Left hindlimb (tissue), 1 donor: ENCODE results near the gene RGS12.

Source experiments
- DNase-seq: peaks from one replicate; pipeline ENCODE4 v3.0.0-alpha.2; 2018

The RGS12 gene, protein sequence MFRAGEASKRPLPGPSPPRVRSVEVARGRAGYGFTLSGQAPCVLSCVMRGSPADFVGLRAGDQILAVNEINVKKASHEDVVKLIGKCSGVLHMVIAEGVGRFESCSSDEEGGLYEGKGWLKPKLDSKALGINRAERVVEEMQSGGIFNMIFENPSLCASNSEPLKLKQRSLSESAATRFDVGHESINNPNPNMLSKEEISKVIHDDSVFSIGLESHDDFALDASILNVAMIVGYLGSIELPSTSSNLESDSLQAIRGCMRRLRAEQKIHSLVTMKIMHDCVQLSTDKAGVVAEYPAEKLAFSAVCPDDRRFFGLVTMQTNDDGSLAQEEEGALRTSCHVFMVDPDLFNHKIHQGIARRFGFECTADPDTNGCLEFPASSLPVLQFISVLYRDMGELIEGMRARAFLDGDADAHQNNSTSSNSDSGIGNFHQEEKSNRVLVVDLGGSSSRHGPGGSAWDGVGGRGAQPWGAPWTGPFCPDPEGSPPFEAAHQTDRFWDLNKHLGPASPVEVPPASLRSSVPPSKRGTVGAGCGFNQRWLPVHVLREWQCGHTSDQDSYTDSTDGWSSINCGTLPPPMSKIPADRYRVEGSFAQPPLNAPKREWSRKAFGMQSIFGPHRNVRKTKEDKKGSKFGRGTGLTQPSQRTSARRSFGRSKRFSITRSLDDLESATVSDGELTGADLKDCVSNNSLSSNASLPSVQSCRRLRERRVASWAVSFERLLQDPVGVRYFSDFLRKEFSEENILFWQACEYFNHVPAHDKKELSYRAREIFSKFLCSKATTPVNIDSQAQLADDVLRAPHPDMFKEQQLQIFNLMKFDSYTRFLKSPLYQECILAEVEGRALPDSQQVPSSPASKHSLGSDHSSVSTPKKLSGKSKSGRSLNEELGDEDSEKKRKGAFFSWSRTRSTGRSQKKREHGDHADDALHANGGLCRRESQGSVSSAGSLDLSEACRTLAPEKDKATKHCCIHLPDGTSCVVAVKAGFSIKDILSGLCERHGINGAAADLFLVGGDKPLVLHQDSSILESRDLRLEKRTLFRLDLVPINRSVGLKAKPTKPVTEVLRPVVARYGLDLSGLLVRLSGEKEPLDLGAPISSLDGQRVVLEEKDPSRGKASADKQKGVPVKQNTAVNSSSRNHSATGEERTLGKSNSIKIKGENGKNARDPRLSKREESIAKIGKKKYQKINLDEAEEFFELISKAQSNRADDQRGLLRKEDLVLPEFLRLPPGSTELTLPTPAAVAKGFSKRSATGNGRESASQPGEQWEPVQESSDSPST (N-terminal part only)

DNA sequence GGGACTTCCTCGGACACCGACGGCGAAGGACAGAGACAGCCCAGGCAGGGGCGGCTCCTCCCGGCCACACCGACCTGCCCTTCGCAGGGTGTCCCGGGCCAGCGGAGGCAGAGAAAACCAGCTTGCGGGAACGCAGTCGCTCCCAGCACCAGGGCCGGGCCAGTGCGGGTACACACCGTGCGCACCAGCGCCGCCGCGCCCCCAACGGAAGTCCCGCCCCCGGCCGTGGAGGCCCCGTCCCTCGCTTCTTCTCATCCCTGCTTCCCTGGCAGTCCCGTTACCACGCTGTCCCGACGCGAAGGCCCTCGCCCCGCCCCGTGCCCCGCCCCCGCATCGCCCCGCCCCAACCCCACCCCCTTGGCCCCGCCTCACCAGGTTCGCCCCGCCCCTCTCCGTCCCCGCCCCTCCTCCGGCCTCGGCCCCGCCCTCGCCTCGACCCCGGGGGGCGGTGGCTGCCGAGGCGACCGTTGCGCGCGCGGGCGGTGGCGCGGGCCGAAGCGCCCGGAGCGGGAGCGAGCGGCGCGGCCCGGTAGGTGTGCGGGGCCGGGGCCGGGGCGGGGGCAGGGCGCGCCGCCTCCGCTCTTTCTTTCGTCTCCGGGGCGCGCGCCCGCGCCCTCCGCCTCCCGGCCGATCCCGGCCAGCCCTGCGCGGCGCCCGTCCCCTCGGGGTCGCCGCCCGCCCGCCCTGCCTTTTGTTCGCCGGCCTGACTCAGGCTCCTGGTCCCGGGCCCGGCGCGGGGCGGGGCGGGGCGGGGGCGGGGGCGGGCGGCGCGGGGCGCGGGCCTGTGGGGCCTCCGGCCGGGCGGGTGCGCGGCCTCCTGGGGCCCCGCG, at the start of gene RGS12:
Gene RGS12 (plus strand): TSS at position 451 of the 830 bp plus-strand sequence. CDS start 23,150 bp downstream, outside the sequence.
- peak; percentile 97 for DNase-seq

DNA sequence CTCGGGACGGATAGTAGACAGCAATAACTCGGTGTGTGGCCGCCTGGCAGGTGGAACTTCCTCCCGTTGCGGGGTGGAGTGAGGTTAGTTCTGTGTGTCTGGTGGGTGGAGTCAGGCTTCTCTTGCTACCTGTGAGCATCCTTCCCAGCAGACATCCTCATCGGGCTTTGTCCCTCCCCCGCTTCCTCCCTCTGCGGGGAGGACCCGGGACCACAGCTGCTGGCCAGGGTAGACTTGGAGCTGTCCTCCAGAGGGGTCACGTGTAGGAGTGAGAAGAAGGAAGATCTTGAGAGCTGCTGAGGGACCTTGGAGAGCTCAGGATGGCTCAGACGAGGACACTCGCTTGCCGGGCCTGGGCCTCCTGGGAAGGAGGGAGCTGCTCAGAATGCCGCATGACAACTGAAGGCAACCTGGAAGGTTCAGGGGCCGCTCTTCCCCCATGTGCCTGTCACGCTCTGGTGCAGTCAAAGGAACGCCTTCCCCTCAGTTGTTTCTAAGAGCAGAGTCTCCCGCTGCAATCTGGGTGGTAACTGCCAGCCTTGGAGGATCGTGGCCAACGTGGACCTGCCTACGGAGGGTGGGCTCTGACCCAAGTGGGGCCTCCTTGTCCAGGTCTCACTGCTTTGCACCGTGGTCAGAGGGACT, 49.6 kb upstream of the RGS12 start:
- DNase-seq, result no peak

DNA sequence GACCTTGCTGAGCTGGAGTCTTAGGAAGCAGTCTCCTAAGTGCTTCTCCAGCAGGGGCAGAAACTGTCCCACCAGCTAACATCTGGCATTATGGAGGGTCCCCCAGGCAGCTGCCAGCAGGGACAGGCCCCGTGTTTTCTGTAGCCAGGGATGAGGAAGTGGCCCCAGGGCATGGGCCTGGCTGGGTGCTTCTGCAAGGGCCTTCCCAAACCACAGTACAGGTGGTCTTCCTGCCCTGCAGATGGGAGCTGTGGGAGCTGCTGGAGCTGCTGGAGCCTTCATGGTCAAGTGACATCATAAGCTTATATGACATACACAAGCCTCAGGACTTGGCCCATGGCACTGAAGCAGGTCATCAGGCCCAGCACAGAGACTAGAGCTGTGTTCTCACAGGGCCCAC, 48.8 kb upstream of the RGS12 start:
- DNase-seq, result no peak

DNA sequence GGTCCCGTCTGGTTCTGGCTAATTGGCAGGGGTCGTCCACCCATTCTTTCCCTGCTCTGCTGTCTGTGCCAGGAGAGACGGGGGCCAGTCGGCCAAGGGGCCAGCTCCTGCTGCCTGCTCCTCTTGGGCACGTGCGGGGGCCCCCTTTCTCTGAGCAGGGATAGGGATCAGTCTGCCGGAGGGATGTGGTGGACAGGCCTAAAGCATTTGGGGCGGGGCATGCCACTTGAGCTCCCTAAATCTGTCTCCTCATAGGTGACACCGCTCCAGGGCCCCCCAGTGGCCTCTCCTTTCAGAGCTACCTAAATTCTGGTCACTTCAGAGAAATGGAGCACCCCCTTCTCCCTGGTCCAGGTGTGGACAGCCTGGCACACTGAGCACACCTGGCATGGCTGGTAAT, 48.1 kb upstream of the RGS12 start:
- DNase-seq, result no peak

DNA sequence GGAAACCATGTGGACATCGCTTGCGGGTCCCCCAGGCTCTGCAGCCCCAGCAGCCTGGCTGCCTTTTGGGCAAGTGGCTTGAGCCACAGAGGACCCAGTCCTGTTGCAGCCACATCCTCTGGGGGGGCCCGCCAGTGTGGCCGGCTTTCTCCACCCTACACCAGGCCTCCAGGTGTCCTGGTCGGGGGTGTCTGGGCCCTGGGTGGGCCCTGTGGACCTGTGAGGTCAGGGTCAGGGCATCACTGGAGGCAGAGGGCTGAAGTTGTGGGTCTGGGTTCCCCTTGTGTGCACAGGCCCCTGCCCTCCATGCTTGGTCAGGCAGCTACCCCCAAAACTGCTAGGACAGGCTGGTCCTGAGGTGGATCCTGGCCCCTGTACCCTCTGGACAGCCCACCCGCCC, 47.1 kb upstream of the RGS12 start:
- no peak for DNase-seq

DNA sequence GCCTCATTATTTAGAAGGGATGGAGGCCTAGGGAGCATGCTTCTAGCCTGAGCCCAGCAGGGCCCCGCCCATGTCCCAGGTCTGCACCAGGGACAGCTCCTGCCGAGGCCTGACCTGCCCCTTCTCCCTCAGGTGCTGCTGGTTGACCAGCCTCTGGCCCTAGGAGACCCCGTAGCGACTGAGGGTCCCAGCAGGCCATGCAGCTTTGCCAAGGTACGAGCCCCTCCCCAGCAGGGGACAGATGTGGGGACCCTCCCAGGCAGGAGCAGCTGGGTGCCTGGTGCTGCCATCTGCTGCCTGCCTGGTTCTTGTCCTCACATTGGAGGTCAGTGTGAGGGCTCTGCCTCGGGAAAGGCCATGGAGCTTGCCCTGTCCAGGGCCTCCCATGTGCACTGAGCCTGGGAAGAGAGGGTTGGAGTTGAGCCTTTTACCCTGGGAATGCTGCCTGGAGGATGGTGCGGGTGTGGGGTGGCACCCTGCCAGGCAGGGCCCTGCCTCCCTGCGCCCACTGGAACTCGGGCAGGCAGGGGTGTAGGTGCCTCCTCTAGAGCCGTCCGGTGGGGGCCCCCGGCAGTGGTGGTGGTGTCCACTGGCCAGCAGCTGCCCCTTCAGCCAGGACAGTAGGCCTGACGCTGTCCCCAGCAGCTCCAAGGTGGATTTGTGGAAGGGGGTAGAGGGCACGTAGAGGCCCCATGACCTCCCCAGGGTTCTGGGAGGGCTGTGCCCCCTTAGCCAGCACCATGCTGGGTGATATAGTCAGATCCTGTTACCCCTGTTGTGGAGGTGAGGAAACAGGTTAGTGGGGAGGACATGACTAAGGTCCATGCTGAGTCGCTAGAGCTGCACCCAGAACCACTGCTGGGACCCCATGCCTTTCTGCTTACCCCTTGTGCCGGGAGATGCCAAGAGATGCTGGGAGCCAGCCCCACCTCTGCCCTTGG, 46.1 kb upstream of the RGS12 start:
- DNase-seq, result peak; percentile 20

DNA sequence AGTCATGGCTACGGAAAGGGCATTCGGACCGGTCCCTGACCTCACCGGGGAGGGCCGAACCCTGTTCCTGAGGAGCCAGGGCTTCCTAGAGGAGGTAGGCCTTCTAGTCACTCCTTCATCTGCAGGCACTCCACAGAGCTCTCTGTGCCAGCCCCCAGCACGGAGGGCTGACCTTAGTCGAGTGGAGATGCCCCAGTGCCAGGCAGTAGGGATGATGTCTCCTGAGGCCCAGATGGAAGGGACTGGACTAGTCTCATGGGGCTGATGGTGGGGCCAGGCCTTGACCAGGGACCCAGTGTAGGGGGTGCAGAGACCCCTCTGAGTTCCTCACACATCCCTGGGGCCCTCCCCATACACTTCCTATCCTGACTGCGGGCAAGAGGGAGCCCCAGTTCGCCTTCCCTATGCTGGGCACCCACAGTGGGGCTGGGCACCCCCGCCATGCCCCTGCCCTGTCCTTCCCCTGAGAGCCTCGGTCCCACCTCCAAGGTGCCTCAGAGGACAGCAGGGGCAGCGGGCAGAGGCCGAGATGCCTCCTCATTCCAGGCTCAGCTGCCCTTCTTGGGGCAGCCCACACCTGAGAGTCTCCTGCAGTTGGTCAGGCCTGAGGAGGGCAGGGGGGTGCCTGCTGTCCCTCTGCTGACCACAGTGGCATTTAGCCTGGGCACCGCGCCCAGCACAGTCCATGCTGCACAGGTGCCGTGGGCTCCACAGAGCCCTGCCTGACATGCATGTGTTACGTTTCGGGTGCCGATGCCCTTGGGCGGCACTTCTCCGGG, 45.2 kb upstream of the RGS12 start:
- DNase-seq, result no peak

DNA sequence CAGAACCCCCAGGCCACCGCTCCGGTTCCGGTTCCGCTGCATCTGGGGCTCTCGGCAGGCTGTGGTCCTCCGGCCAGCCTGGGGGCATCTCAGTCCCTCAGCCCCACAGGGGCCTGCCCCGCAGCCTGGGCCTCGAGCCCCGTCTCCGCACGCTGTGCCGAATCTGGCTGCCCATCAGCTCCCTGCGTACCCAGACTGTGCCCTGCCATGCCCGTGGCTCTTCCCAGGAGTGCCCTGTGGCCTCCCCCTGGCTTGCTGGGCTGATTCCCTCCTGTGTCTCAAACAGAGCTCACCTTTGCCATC, 44.7 kb upstream of the RGS12 start:
- DNase-seq, result peak; percentile 20

DNA sequence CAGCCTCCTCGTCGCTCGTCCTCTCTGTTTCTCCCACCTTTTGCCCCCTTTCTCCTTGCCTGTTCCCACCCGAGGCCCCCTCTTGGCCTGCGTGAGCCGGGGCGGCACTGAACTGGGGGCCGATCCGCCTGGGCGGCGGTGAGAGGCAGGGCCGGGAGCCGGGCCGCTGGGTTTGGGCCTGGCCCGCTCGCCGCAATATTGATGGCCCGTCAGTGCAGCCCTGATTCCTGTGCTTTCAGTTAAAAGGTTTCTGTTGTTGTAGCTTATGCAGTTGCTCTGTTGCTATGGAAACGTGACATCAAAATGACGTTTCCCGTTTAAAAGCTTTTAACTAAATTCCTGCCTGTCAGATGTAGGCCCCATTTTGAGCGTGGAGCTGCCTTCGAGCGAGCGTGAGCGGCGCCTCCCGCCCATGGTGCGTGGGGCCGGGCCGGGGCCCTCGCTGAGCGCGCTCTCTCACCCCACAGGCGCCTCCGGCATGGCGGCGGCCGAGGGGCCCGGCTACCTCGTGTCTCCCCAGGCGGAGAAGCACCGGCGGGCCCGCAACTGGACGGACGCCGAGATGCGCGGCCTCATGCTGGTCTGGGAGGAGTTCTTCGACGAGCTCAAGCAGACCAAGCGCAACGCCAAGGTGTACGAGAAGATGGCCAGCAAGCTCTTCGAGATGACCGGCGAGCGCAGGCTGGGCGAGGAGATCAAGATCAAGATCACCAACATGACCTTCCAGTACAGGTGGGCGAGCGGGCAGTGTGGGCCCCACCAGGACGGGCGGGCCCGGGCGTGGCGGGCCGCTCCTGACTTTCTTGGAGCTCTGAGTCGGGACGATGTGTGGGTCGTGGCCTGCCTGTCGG, 43.8 kb upstream of the RGS12 start, which contains the start of gene MSANTD1:
Gene MSANTD1 (plus strand): TSS at position 349 of the 851 bp plus-strand sequence. CDS start 64 bp downstream, at position 413.
- DNase-seq, result peak; percentile 53

DNA sequence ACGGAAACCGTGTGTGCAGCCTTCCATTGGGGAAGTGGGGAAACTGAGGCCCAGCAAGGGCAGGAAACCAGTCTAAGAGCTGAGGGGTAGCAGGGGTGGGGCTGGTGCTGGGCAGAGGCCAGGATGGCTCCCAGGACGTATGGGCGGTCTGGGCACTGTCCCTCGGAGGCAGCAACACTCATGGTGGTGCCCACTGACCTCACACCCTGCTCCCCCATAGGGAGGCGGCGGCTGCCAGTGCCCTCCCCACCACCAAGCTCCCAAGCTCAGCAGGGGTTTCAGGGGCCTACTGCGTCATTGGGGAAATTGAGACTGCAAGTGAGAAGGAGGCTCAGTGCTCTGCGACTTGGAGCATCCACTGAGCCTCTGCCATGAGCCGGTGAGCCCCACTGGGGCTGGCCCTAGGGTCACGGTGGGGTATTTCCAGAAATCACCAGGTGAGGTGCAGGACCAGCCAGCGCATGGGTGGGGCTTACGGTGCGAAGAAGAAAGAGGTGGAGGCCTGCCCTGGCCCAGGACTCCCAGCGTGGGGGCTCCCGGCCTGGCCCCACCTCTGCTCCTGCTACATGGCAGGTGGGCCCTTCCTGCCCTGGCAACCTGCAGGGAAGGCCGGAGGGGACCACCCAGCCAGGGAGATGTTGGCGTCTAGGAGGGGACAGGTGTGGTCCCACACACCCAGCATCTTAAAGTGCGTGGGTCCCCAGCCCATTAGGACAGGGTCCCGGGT, 42.9 kb upstream of the RGS12 start:
- peak; percentile 31 for DNase-seq

DNA sequence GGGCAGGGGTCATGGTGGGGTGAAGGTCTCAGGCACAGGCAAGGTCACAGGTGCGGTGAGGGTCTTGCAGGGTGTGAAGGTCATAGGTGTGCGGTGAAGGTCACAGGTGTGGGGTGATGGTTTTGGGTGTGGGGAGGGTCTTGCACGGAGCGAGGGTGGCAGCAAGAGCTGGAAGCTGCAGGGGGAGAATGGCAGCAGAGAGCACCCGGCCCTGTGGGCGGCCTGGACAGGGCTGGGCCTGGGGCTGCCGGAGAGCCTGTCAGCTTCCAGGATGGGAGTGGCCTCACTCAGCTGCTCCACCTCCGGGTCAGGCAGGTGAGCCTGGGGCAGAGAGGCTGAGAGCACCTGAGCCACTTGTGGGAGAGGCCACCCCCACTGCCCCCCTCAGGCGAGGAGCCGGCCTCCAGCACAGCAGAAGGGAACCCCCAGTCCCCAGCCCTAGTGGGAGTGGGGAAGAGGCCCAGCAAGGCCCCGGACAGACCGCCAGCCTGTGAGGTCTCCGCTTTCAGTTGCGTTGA, 42.3 kb upstream of the RGS12 start:
- peak; percentile 25 for DNase-seq

DNA sequence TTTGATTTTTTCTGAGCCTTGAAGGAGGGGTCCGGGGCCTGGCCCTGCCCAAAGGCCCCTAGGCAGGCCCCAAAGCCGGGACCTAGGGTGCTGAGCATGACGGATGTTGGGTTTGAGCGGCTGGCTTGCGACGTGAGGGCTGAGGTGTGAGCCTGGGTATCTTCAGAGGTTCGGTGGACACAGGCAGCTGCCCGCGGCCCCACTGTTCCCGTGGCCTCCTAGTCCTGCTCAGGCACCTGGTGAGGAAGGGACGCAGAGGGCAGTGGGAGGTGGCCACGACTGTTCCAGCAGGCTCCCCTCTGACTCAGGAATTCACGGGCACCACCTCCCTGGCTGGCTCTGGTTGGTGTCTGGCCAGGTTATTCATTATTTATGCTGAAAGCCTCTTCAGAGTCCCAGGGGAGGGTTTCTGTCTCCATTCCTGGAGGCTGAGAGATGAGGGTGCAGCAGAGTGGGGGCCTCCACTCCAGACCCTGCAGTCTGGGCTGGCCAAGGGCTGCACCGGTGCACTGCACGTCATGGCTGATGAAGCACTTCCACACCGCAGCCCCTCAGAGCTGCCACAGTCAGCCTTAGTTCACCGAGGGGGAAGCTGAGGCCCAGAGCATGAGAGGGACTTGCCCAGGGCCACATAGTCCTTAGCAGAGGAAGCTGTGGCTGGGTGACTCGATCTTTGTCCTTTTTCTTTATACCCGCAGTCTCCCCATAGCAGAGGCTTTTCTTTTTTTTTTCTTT, 41.7 kb upstream of the RGS12 start:
- peak; percentile 23 for DNase-seq

DNA sequence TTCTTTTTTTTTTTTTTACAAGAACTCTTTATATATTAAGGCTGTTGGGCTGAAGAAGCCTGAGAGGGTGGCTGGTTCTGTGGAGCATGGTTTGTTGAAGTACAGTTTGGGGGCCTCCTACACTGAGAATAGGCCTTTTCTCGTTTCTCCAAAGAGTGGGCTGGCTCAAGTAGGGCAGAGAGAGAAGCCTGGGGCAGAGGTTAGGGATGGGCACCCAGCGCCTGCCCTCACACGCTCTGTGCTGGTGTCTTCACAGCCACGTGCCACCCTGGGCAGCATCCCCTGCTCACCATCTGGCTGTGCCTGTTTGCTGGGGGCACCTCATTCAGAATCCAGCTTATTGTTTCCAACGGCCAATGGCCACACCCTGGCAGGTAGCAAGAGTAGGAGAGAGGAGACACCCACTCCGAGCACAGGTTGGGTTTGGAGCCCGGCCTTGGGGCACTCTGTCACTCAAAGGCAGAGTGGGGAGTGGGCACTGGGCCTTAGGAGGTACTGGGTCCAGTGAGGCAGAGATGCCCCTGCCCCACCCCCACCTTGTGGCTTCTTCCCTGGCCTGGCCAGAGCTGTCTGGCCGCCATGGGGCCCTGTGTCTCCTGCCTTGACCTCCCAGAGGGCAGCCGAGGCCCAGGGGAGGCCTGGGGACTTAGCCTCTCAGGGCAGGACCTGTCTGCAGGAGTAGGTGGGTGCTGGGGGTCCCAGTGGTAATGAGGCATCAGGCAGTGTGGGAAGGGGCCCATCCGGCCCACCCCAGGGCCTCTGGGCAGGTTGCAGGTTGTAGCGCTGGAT, 40.9 kb upstream of the RGS12 start:
- peak; percentile 5 for DNase-seq

DNA sequence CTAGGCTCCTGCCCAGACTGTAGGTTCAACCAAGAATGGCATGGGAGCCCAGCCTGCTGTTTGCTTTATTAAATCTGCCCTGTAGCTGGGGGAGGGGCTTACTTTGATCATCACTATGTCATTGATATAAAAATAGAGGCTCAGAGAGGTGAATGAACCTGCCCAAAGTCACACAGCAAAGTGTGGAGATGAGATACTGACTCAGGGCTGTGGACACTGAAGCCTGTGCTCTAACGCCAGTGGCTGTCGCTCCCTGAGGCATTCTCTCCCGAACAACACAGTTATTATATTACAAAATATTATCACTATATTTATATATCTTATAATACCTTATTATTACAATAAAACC, 40.4 kb upstream of the RGS12 start:
- DNase-seq, result peak; percentile 11

DNA sequence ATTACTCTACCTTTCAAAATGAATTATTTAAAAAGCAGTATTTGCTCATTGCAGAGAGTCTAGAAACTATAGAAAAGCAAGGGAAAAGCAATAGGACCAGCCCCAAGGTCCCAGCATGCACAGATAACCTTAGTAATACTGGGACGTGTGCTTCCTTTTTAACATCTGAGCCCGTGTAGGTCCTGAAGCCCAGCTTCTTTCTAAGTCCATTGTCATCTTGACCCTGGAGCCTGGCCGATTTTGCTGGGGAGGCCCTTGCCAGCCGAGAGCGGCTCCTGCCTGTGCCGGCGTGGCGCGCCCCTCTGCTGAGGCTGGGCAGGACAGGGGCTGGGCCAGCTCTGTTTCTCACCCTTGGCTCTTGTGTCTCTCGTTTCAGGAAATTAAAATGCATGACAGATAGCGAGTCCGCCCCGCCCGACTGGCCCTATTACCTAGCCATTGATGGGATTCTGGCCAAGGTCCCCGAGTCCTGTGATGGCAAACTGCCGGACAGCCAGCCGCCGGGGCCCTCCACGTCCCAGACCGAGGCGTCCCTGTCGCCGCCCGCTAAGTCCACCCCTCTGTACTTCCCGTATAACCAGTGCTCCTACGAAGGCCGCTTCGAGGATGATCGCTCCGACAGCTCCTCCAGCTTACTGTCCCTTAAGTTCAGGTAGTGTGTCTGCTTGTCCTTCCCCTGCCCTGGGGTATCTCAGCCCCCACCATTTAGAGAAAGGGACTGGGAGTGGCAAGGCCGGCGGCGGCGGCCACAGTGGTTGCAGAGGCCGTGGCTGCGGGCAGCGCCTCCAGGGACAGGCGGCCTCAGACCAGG, 39.8 kb upstream of the RGS12 start:
- DNase-seq, result peak; percentile 23
